ENCODE results near the gene NT5M.

The NT5M gene

GRCh38 chr17:17355426-17355825, 52.3 kb downstream of the NT5M start:
- DNase-seq (ENCODE audit: low read depth), result no peak

DNA sequence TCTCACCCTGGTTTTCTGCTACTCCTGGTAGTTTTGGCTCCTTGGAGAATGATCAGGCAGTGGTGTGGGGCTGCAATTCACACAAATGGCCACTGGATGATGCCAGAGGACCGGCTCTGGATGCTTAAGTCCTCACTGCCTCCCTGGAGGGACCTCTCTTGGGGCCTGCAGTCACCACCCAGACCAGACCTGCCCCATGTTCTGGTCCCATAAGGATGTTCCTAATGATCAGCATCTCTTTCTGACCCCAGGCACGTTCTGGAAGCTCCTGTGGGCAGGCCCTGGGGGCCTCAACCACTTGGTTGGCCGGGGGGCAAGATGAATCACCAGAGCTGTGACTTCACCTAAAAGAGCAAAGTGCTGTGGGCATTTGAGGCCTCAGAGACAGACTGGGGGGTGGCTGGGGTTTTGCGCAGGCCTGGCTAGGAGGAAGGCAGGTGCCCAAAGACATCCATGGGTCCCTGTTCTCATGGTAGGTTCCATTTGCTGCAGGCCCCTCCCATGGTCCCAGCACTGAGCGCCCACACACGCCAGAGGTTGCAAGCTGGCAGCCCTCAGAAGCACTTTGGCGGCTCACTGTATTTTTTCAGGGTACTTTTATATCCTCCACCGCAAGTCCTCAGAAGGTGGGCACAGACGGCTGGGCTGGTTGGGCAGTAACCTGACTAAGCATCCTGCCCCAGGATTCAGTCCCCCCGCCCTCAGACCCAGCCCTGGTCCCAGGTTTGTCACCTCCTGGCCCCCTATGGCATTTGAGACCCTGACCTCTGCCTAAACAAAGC, 53.2 kb downstream of the NT5M start:
- peak; percentile 47 for DNase-seq (ENCODE audit: low read depth)

DNA sequence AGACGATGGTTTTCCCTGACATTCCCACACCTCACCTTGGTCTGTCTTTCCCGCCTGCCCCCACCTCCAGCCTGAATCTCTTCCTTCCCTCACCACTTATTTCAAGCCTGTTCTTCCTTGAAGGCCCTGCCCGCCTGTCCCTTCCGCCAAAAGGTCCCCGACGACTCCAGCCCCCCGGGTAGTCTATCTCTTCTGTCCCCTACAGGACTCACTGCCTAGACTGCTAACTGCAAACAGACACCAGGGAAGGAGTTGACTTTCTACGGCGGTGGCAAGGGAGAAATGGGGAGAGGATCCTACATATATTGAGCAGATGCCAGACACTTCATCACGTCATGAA, 53.7 kb downstream of the NT5M start:
- no peak for DNase-seq (ENCODE audit: low read depth)

DNA sequence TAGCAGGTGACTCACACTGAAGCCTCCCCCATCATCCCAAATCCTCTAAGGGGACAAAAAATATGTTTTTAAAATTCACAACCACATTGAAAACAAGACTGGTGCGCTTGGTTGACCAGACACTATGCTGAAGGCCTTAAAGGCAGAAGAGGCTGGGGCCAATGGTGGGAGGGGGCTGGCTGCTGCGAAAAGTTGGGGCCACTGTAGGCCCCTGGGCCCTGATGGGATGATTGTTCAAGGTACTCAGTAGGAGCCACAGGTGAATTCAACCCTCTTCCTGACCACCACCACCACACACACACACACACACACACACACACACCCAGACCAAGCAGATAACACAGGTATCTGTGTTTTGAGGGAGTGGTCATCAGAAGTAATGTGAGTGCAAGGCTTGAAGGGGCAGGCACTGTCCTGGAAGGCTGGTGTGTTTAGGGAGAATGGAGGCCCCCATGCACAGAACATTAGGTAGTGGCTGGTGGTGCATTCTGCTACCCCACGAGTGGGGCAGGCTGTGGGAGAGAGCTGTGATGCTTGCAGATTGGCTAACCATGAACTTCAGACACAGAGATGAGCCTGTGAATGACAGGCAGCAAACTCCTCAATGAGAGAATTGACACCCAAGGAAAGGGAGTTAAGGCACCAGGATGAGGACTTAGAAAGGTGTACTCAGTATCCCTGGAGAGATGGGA, 55.0 kb downstream of the NT5M start:
- DNase-seq (ENCODE audit: low read depth), result no peak

DNA sequence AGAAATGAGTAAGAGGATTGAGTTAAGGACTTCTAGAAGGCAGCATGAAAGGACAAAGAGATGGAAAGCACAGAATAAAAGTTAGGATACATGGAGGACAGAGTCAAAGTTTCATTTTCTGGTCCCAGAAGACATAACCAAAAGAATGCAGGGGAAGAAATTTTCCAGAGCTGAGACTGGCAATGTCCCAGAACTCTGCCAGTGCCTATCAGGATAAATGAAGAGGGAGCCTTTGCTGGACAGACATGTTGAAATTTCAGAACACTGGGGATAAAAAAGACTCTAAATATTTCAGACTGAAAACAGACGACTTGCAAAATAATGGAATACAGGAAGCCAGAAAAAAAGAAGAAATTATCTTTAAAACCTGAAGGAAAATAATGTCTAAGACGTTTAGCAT, 55.7 kb downstream of the NT5M start:
- DNase-seq (ENCODE audit: low read depth), result no peak

GRCh38 chr17:17359271-17359670, 56.1 kb downstream of the NT5M start:
- no peak for DNase-seq (ENCODE audit: low read depth)

DNA sequence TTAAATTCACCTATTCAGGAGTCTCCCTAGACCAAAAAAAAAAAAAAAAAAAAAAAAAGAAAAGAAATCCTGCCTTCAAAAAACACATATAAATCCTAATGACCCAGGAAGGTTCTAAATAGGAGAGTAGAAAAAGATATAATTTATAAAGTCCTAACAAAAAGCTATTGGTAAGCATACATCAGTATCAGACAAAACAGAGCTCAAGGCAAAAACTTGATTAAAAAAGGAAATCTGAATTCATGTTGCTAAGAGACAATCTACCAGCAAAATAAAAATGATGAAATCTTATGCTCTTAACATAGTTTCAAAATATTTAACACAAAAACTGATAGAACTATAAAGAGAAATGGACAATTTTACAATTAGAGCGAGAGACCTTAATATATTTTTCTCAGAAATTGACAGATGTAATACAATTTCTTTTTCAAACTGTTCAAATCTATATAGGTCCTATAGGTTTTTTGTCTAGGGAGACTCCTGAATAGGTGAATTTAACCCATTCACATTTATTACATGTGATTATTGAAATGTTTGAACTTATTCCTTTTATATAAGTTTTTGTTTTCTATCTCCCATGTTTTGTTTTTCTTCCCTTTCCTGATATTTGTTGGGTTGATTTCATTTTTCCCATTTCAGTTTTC, 57.0 kb downstream of the NT5M start:
- no peak for DNase-seq (ENCODE audit: low read depth)

- DNase-seq (ENCODE audit: low read depth), result no peak
These were observed 58.3 kb downstream of the NT5M start for GRCh38 chr17:17361543-17361866.

DNA sequence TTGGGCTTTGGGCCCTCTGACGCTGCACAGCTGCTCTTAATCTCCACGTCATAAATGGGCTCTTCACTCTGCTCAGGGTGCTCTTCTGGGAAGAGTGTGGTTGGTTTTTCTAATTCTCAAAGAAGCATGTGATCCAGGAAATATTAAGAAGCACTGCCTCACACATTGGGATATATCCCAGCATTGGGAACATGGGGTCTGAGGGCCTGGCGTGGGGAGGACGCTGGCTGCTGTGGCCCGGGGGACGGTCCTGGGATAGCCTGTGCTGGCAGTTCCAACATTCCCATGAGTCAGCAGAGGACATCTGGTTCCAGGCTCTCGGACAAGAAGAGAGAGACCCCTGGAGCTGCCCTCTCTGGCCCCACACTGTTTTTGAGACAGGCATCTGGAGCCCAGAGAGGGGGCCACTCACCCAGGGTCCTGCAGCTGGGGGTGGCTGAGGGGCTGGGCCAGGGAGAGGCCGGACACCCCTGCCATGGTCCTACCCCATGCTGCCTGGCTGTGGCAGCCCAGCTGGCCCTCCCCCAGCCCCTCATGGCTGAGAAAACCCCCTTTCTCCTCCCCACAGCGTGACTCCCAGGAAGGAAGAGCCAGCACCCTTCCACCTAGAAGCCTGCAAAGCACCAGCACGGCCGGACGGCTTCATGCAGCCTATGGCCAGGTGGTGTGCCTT, 58.8 kb downstream of the NT5M start:
- no peak for DNase-seq (ENCODE audit: low read depth)

DNA sequence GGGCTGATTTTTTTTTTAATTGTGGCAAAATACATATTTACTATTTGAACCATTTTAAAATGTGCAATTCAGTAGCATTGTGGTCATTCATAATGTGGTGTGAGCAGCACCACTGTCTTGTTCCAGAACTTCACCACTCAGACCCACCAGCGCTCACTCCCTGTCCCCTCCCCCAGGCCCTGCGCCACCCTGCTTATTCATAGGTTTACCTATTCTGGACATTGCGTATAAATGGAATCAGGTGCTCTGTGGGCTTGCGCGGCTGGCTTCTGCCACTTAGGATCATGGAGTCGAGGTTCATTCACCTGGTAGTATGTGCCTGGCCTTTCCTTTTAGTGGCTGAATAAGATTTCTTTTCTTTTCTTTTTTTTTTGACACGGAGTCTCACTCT, 59.4 kb downstream of the NT5M start:
- no peak for DNase-seq (ENCODE audit: low read depth)

DNA sequence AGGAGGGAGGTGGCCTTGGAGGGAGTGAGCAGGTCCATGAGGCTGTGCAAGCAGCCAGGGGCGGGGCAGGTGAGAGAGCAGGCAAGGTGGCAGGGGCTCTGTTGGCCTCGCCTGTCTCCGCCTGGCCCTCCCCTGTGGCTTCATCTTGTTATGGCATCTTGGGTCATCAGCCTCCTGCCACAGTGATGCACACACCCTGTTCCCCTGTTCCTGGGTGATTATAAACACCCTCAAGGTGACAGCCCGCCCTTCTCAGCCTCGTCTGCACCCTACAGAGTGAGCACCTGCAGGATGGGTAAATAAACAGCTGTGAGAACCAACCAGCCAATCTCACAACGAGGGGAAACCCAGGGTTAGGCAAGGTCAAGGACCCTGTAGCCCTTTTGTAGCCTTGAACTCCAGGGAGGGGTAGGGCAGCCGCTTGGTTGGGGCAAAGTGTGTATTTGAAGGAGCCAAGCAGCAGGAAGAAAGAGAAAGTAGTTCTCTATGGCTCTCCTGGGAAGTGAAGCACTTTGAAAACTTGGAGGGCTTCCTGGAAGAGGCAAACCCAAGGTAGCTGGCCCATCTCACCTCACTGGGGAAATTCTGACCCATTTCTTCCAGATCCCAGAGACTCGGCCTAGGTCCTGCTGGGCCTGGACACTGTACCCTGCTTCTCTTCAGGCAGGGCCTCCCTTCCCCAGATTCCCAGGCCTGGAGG, 60.6 kb downstream of the NT5M start:
- no peak for DNase-seq (ENCODE audit: low read depth)

GRCh38 chr17:17364338-17364667, 61.1 kb downstream of the NT5M start:
- no peak for DNase-seq (ENCODE audit: low read depth)

GRCh38 chr17:17365476-17366110, 62.4 kb downstream of the NT5M start:
- DNase-seq (ENCODE audit: low read depth), result no peak

DNA sequence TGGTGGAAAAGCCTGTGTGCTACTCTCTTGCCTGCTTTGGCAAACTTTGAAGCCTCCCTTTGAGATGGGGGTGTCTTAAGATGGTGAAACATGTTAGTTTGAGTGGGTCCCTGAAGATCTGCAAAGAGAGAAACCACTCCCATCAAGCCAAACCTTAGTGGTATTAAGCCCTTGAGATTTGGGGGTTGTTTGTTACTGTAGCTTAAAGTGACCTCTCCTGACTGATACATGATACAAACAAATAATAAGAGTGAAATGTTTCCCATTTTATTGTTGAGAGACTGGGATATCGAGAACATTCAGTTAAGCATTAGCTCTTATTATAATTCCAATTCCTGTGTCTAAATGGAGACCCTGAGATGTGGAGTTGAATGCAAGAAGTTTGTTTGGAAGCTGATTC, 63.1 kb downstream of the NT5M start:
- no peak for DNase-seq (ENCODE audit: low read depth)

GRCh38 chr17:17366941-17367875, 64.0 kb downstream of the NT5M start:
- DNase-seq (ENCODE audit: low read depth), result no peak

GRCh38 chr17:17367931-17368330, 64.8 kb downstream of the NT5M start:
- no peak for DNase-seq (ENCODE audit: low read depth)

DNA sequence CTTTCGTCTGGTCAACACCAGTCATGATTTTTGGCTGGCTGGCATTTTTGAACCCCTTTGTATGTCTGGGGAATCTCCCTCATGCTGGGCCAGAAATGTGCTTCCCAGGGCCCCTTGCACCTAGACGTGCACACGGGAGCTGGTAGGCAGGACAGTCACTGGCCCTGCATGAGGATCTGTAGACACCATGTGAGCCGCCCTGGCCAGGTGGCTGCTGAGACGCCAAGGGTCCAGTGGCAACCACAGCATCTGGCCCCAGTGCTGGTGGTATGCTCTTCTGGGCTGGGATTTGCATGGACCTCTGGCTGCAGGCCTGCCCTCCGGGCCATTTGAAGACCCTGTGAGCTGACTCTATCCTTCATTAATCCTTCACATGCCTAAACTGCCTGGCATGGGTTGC, 67.5 kb downstream of the NT5M start:
- DNase-seq (ENCODE audit: low read depth), result no peak

GRCh38 chr17:17372856-17373520, 69.8 kb downstream of the NT5M start:
- DNase-seq (ENCODE audit: low read depth), result no peak

GRCh38 chr17:17375841-17376240, 72.7 kb downstream of the NT5M start:
- DNase-seq (ENCODE audit: low read depth), result no peak

DNA sequence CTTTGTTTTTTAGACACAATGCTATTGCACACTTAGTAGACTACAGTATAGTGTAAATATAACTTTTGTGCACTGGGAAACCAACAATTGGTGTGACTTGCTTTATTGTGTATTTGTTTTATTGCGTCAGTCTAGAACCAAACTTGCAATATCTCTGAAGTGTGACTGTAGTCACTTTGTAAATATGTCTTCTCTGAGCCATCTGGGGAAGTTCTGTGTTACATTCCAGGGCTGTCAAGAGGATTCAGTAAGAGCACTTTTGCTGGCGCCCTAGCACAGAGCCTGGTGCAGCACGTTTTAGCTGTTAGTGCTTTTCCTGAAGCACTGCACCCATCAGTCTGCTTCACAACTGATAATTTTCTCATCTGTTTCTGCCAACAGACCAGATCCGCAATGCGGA, 73.2 kb downstream of the NT5M start:
- no peak for DNase-seq (ENCODE audit: low read depth)

Data from stimulated activated CD8-positive, alpha-beta memory T cell treated with anti-CD3 and anti-CD28 coated beads, Interleukin-12 subunit alpha, Interleukin-12 subunit beta, amount 100 ng/mL, for 1 hour (primary cell).